Measurements from ENCODE around the gene GPC6.

GPC6 gene

GRCh38 chr13:93430381-93430780 lies 203.8 kb downstream of the GPC6 start:
- Histone ChIP-seq H2AFZ (ENCODE audit: low read depth) (no peak overlapping the region), H3K27me3 (ENCODE audit: insufficient read depth, low read depth) (no peaks in the 10 kb centered on the region), H3K79me2 (ENCODE audit: insufficient read depth, low read depth) (no peaks in the 10 kb centered on the region), H3K36me3 (ENCODE audit: insufficient read depth) (no peaks in the 10 kb centered on the region), H3K27ac (no peak overlapping the region), H3K4me1 (ENCODE audit: low read depth, poor library complexity, severe bottlenecking) (peaks cover 9% of the 10 kb centered on the region), H3K4me2 (no peak overlapping the region), H4K20me1 (ENCODE audit: insufficient read depth) (no peaks in the 10 kb centered on the region), H3K4me3 (IDR thresholded peaks at IDR 0.05; ENCODE audit: insufficient read depth, low read depth, low read length) (no peak overlapping the region), H3K9ac (no peak overlapping the region)
- no peak for TF ChIP-seq CTCF (conservative IDR thresholded peaks at IDR 0.05; ENCODE audit: low read depth, low read length)

DNA sequence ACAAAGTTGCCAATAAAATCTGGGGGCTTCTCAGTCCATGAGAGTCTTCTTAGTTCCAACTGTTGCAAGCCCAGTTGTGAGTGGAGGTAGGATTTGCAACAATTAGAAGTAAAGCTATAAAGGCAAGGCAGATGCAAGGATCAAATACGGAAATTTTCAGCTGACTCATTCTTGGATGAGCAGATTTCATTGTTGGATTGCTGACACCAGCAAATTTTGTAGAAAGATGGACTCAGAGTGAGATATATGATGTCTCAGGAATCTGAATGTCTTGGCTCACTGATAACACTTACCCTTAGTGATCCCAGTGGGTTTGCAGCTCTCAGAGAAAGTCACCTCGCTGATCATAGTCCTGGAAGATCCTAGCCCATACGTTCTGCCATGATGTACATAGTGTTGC lies 209.0 kb downstream of the GPC6 start:
- Histone ChIP-seq H4K20me1 (ENCODE audit: insufficient read depth) (no peaks in the 10 kb centered on the region), H3K4me1 (ENCODE audit: low read depth, poor library complexity, severe bottlenecking) (peaks cover 16% of the 10 kb centered on the region), H3K36me3 (ENCODE audit: insufficient read depth) (no peaks in the 10 kb centered on the region), H3K9ac (no peak overlapping the region), H3K79me2 (ENCODE audit: insufficient read depth, low read depth) (no peaks in the 10 kb centered on the region), H3K4me3 (IDR thresholded peaks at IDR 0.05; ENCODE audit: insufficient read depth, low read depth, low read length) (no peak overlapping the region), H3K27ac (no peak overlapping the region), H3K4me2 (no peak overlapping the region), H2AFZ (ENCODE audit: low read depth) (no peak overlapping the region), H3K27me3 (ENCODE audit: insufficient read depth, low read depth) (no peaks in the 10 kb centered on the region)
- no peak for TF ChIP-seq CTCF (conservative IDR thresholded peaks at IDR 0.05; ENCODE audit: low read depth, low read length)

DNA sequence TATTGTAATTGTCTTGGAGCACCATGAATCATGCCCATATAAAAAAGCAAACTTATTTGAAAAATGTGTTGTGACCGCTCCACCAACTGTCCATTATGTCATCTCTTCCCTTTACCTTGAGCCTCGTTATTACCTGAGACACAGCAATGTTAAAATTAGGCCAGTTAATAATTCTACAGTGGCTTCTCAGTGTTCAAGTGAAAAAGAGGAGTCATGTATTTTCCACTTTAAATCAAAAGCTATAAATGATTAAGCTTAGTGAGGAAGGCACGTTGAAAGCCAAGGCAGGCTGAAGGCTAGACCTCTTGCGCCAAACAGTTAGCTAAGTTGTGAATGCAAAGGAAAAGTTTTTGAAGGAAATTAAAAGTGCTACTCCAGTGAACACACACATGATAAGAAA lies 210.5 kb downstream of the GPC6 start:
- Histone ChIP-seq H2AFZ (ENCODE audit: low read depth) (no peak overlapping the region), H3K9ac (no peak overlapping the region), H3K4me2 (no peak overlapping the region), H4K20me1 (ENCODE audit: insufficient read depth) (no peaks in the 10 kb centered on the region), H3K36me3 (ENCODE audit: insufficient read depth) (no peaks in the 10 kb centered on the region), H3K4me1 (ENCODE audit: low read depth, poor library complexity, severe bottlenecking) (peaks cover 15% of the 10 kb centered on the region), H3K27ac (no peak overlapping the region), H3K79me2 (ENCODE audit: insufficient read depth, low read depth) (no peaks in the 10 kb centered on the region), H3K4me3 (IDR thresholded peaks at IDR 0.05; ENCODE audit: insufficient read depth, low read depth, low read length) (no peak overlapping the region), H3K27me3 (ENCODE audit: insufficient read depth, low read depth) (no peaks in the 10 kb centered on the region)
- TF ChIP-seq CTCF (conservative IDR thresholded peaks at IDR 0.05; ENCODE audit: low read depth, low read length) = no peak

DNA sequence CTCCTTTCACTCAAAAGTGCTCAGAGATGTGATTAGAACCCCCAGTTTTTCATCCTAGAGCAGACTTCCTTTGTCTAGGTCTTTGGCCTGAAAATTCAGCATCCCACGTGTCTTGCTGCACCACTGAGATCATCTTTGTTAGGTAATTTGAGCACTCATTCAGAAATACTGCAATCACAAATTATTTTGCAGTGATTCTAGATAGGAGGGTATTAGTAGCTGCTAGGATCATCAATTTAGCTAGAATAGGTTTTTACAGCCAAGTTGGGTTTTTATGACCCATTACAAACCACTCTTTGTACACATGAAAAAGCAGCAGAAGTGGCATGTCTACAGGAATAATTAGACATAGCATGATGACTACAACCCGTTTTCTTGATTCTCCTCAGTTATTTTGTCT lies 219.6 kb downstream of the GPC6 start:
- Histone ChIP-seq H3K27me3 (ENCODE audit: insufficient read depth, low read depth) (no peaks in the 10 kb centered on the region), H3K27ac (no peak overlapping the region), H3K36me3 (ENCODE audit: insufficient read depth) (no peaks in the 10 kb centered on the region), H3K79me2 (ENCODE audit: insufficient read depth, low read depth) (no peaks in the 10 kb centered on the region), H2AFZ (ENCODE audit: low read depth) (no peak overlapping the region), H3K4me2 (no peak overlapping the region), H3K4me1 (ENCODE audit: low read depth, poor library complexity, severe bottlenecking) (no peaks in the 10 kb centered on the region), H4K20me1 (ENCODE audit: insufficient read depth) (no peaks in the 10 kb centered on the region), H3K9ac (no peak overlapping the region), H3K4me3 (IDR thresholded peaks at IDR 0.05; ENCODE audit: insufficient read depth, low read depth, low read length) (no peak overlapping the region)
- no peak for TF ChIP-seq CTCF (conservative IDR thresholded peaks at IDR 0.05; ENCODE audit: low read depth, low read length)
